Hematopoietic multipotent progenitor cell treated with erythropoietin and hydrocortisone succinate and interleukin-3 and kit ligand, for 15 days (in vitro differentiated cells): ENCODE results near the gene SH3PXD2A.

ENCODE experiments used
- DNase-seq: peaks from one replicate; pipeline ENCODE4 v3.0.0-alpha.2; 2015; ENCODE audit warnings: low spot score

Gene SH3PXD2A

GRCh38 chr10:103724074-103724473 is 131.3 kb downstream of the SH3PXD2A start:
- no peak for DNase-seq

- no peak for DNase-seq
Observed at GRCh38 chr10:103723557-103723956, 131.8 kb downstream of the SH3PXD2A start.

GRCh38 chr10:103722632-103723031 is 132.7 kb downstream of the SH3PXD2A start:
- DNase-seq: no peak

- DNase-seq: no peak
Observed at GRCh38 chr10:103720964-103721335, 134.4 kb downstream of the SH3PXD2A start.

GRCh38 chr10:103720328-103720963 is 134.9 kb downstream of the SH3PXD2A start:
- DNase-seq: no peak

GRCh38 chr10:103719036-103719435 is 136.3 kb downstream of the SH3PXD2A start:
- no peak for DNase-seq

- DNase-seq: no peak
Observed at GRCh38 chr10:103718247-103718620, 137.1 kb downstream of the SH3PXD2A start.

GRCh38 chr10:103717341-103718246 is 137.8 kb downstream of the SH3PXD2A start:
- no peak for DNase-seq

- no peak for DNase-seq
Observed at GRCh38 chr10:103716206-103717160, 138.9 kb downstream of the SH3PXD2A start.

GRCh38 chr10:103715430-103715829 is 139.9 kb downstream of the SH3PXD2A start:
- no peak for DNase-seq

- DNase-seq: no peak
Observed at GRCh38 chr10:103714232-103714891, 141.0 kb downstream of the SH3PXD2A start.

GRCh38 chr10:103713676-103714075 is 141.7 kb downstream of the SH3PXD2A start:
- DNase-seq: no peak

GRCh38 chr10:103712898-103713498 is 142.4 kb downstream of the SH3PXD2A start:
- DNase-seq: peak; percentile 70

- DNase-seq: no peak
Observed at GRCh38 chr10:103712146-103712545, 143.2 kb downstream of the SH3PXD2A start.

- no peak for DNase-seq
Observed at GRCh38 chr10:103711351-103711994, 143.9 kb downstream of the SH3PXD2A start.

- no peak for DNase-seq
Observed at GRCh38 chr10:103710490-103710889, 144.9 kb downstream of the SH3PXD2A start.

GRCh38 chr10:103709341-103709920 is 145.9 kb downstream of the SH3PXD2A start:
- DNase-seq: no peak

- DNase-seq: no peak
Observed at GRCh38 chr10:103708627-103709288, 146.6 kb downstream of the SH3PXD2A start.

- no peak for DNase-seq
Observed at GRCh38 chr10:103707956-103708626, 147.3 kb downstream of the SH3PXD2A start.
